Suprapubic skin (tissue), 4 donors: ENCODE results near the gene HYOU1.

Source experiments
- POLR2A ChIP-seq, 2 donors: fragments of 450-650 bp; IDR thresholded peaks; one replicate each; pipeline ENCODE4 v1.6.1; 2017; ENCODE audit warnings: antibody characterized with exemption in 2 of 2, mild to moderate bottlenecking in 2 of 2, moderate library complexity in 2 of 2
- POLR2AphosphoS5 ChIP-seq, 3 donors: sonication (generic); formaldehyde crosslinking; IDR thresholded peaks; one replicate each; pipeline ENCODE4 v1.6.1; 2017; ENCODE audit warnings: antibody characterized with exemption in 3 of 3
- TF ChIP-seq, protein P1 (sequence below), 2 donors: fragments of 200-600 bp in 1 of 2; fragments of 450-650 bp in 1 of 2; sonication (generic) in 1 of 2; IDR thresholded peaks; one replicate each; pipeline ENCODE4 v1.5.1; 2016 to 2019; ENCODE audit warnings: antibody characterized with exemption in 2 of 2, mild to moderate bottlenecking in 1 of 2, moderate library complexity in 1 of 2

DNA sequence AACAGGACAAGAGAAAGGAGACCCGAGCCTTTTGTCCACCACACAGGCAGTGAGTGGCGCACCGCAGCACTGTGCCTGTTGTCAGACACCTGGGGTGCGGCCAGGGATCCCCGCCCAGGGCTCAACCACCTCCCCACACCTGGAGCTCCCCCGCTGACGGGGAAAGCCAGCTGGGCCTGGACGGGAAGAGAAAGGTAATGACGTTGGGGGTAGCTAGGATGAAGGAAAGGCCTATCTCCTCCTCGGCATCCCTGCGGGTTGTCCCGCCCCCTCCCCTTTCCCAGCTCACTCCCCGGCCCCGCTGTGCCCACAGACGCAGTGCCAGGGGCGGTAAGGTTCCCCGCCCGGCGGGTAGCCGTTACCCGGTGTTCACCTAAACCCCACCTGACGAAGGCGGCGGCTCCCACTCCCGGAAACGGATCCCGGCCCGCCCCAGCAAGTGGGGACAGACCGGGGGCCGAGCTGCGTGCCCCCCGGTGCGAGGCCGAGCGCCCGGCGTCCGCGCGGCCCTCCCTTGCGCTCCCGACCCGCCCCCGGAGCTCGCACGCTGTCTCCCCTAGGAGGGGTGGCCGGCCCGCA, 495 bp downstream of the HYOU1 start:
- TF ChIP-seq POLR2AphosphoS5 (IDR thresholded peaks at IDR 0.05) (no peak), POLR2A (IDR thresholded peaks at IDR 0.05) (no peak)
- TF ChIP-seq, protein P1, sequence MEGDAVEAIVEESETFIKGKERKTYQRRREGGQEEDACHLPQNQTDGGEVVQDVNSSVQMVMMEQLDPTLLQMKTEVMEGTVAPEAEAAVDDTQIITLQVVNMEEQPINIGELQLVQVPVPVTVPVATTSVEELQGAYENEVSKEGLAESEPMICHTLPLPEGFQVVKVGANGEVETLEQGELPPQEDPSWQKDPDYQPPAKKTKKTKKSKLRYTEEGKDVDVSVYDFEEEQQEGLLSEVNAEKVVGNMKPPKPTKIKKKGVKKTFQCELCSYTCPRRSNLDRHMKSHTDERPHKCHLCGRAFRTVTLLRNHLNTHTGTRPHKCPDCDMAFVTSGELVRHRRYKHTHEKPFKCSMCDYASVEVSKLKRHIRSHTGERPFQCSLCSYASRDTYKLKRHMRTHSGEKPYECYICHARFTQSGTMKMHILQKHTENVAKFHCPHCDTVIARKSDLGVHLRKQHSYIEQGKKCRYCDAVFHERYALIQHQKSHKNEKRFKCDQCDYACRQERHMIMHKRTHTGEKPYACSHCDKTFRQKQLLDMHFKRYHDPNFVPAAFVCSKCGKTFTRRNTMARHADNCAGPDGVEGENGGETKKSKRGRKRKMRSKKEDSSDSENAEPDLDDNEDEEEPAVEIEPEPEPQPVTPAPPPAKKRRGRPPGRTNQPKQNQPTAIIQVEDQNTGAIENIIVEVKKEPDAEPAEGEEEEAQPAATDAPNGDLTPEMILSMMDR (IDR thresholded peaks at IDR 0.05), result no peak
